GM12864 (cell line): ENCODE results near the gene TGFBI.

Experiments used
- DNase-seq: peaks from one replicate; pipeline ENCODE4 v3.0.0-alpha.2; 2011; ENCODE audit warnings: low read depth
- H3K4me3 ChIP-seq: 2 replicates; pipeline ENCODE4 v1.5.1; 2011; ENCODE audit warnings: mild to moderate bottlenecking, low read depth, low read length, control low read depth
- CTCF ChIP-seq: IDR thresholded peaks from 2 replicates; pipeline ENCODE4 v1.5.1; 2011; ENCODE audit warnings: low read depth, mild to moderate bottlenecking, moderate library complexity, low read length, control low read depth, inconsistent platforms; ENCODE audit errors: missing control alignments

TGFBI gene

DNA sequence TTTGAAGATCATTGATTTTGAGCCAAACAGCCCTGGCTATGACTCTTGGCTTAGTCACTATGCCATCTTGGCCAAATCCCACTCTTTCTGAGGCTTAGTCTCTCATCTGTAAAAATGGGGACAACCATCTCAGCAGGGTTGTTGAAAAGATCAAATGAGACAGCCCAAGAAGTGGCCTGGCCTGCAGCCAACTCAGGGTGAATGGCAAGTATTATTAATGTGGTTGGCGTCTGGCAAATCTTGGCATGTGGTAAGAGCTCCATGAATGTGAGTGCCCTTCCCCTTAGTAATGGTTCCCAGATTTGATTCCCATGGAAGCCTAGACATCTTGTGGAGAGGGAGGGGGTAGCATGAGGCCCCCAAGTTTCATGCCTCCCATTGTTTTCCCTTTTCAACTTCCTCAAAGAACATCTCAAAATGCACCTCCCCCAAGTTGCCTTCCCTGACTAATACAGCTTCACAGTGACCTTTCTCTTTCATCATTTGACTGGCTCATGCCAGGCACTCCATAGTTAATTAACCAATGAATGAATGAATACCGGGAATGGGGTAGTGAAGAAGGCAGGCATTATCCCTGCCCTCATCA is 11.8 kb upstream of the TGFBI start:
- TF ChIP-seq CTCF: no peak
- no peak overlapping the region for H3K4me3 ChIP-seq
- DNase-seq: no peak

DNA sequence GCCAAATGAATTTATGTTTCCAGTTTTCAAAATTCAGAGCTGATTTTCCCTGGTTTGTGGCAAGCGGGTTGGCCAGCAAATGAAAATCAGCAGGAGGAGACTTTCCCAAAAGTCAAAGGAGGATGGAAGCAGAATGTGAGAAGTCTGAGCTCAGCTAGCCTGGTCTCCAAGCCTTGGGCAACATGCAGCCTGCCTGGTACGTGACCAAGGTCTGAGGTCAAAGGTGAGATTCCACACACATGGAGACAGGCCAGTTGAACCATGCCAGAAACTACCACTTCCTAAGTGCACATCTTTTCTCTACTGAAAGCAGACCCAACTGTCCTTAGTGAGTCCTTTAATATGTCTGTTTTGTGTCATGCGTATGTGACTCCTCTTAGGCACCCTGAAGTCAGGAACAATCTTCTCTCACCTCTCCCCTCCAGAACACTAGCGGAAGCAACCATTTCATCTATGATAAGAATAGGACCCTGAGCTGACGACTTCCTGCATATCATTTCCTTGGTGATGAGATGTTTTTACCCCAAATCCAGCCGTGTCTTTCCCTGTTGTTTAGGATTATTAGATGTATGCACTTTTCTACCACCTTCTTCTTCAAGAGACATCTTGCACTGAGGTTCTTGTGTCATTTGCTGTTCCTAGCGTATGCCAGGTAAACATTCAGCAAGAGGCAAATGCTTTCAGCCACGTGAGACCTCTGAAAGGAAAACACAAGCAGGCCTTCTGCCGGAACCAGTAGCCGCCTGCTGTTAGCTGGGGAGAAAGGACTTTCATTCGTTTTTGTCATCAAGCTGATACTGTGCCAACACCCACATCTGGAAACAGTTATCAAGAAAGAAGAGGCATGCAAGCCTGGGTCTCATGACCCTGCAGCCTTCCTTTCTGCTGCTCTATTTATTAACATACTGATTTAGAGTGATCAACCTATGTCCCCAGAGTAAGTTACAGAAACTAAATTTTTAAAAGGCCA is 9.7 kb upstream of the TGFBI start:
- no peak overlapping the region for H3K4me3 ChIP-seq
- no peak for DNase-seq
- no peak for TF ChIP-seq CTCF

DNA sequence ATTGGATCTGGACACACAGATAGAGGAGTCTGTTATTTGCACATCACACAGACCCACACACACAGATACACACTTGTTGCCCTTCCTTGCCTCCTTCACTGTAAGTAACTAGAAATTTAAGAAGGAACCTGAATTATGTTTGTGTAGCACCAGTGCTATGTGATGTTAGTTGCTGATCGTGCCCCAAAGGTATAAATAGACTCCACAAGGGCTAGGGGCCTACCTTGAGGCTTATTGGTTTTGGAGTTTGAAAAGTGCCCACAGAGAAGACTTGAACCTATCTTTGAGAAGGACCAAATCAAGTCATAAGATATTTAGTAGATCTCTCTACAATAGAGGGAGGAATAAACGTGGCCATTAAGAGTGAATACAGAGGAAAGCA is 8.8 kb upstream of the TGFBI start:
- H3K4me3 ChIP-seq: no peak overlapping the region
- no peak for TF ChIP-seq CTCF
- no peak for DNase-seq

GRCh38 chr5:136020383-136021015 is 8.3 kb upstream of the TGFBI start:
- DNase-seq: no peak
- no peak overlapping the region for H3K4me3 ChIP-seq
- no peak for TF ChIP-seq CTCF

DNA sequence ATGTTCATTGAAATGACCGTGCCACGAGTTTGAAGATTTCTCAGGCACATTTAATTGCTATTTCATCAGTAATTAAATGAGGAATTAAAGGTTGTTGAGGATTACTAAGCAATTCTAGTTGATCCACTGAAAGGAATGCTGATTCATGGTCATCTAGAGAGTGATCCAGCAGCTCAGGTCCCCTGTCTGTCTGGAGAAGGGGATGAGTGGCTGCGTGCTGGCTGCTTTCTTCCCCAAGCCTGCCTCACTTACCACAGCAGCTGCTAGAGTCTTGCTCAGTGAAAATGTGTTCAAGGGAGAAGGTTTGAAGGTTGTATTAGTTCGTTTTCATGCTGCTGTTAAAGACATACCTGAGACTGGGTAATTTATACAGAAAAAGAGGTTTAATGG is 7.8 kb upstream of the TGFBI start:
- no peak for TF ChIP-seq CTCF
- no peak overlapping the region for H3K4me3 ChIP-seq
- no peak for DNase-seq

DNA sequence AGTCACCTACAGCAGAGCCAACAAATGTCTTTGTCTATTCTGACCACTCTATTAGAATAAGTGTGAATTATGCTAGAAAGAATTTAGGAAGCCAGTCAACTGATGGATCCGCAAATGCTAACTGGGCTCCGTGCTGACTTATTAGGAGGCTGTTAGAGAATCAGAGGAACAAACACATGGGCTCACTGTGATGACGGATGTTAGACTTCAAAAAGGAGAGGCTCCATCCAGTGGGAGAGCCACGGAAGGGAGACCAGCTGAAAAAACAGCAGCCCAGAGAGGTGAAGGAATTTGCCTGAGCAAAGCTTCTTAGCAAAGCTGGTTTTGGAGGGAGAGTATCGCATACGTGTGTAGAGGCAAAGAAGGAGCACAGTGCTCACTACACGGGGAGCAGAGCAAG is 5.8 kb upstream of the TGFBI start:
- no peak overlapping the region for H3K4me3 ChIP-seq
- no peak for DNase-seq
- TF ChIP-seq CTCF: no peak
